ENCODE data around the gene UNC13D. TPM values are rescaled to one million over a fixed set of nuclear protein-coding genes. Genes with fewer than 3 reads are reported as not detected.

UNC13D gene
- total and polyA plus RNA-seq, 5 experiments from 2014 or later, result 50.3 to 153 (median 78.0) TPM

DNA sequence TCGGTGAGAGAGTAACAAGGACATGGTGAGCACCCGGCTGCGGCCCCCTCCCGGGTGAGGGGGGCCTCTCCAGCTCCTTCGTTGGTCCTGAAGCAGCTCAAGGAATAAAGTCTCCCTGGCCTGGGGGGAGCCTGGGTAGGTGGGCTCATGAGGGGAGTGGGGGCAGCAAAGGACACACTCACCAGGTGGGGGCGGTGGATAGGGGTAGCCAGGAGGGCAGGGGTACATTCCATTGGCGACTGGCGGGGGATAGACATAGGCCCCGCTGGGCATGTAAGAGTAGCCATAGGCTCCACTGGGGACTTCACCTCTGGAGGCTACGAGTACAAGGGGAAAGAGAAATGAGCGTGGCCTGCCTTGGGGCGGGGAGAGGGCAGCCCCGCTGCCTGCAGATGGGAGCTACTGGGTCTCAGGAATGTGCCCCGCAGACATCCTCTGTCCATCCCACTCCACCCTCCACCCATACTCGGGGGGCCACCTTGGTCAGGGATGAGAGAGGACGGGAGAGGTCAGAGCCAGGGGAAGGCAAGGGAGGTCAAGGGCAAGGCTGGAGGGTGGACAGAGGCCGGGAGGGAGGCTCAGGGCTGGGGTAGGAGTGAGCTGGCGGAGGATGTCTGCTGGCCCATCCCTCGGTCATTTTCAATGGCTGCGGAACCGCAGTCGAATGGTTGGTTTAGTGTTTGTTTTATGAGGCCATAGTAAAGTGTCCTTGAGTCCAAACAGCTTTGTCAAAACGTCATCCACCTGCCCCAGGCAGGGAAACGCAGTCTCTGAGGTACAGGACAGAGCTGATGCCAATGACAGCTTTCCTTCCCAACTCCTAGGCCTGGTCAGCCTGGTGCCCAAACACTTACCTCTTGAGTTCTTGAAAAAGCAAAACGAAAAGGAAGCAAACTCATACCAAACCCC is 3.7 kb upstream of the UNC13D start:
- POLR2A ChIA-PET, result interaction anchor here (0.8 to 8.6 kb wide), 10 partner anchors 7 to 94 kb away, joined by 3 to 122 read pairs (median 5); partner anchors contain the start of genes TRIM47, TRIM65, UNK and WBP2
- Mint-ChIP-seq H3K27ac (peak overlapping the region in 9 of 10 donors; percentile 51 to 90 (median 72)), H3K36me3 (peaks cover 0 to 55% (median 8%) of the 10 kb centered on the region in 3 donors), H3K9me3 (no peaks in the 10 kb centered on the region), H3K4me3 (peak overlapping the region in 3 of 10 donors; percentile 19 to 58 (median 29)), H3K4me1 (peaks cover 7 to 36% (median 30%) of the 10 kb centered on the region in 4 donors), H3K27me3 (no peaks in the 10 kb centered on the region)
- ATAC-seq (no peak), DNase-seq (no peak)

DNA sequence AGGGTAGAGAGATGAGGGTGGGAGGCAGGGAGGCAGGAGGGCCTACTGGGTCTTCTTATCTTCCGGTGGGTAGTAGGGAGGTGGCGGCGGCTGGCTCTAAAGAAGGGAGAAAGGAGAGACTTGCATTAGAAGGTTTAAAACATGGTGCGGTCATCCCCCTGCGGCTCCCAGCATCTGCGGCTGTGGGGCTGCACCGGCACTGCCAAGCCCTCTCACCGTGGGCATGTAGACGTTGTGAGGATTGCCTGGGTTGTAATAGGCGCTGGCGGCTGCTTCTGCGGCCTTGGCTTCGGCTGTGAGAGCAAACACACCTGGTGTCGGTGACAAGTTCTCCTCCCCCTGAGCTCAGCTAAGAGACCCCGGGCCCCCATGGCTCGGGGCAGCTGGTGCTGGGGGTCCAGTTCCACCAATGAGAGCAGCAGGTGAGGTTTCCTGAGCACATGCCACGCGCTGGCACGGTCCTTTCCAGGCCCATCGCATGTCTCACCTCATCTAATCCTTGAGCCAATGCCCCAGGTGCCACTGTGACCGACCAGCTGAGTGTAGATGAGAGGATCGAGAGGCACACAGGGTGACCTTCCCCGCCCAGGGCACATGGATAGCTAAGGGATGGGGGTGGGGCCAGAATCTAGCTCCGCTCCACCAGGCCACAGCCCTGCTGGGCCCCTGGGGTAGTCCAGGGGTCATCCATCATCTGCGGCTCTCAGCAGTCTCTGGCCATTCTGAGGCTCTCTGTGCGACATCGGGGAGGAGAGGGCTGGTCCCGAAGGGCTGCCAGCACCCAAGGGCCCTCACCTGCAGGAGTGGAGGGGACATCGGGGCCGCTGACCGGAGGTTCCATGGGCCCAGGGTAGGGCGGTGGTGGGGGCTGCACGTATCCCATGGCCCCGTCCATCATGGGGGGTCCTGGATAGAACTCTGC is 2.7 kb upstream of the UNC13D start:
- Mint-ChIP-seq H3K27me3 (no peaks in the 10 kb centered on the region), H3K4me1 (peaks cover 9 to 36% (median 29%) of the 10 kb centered on the region in 4 donors), H3K36me3 (peaks cover 0 to 54% (median 8%) of the 10 kb centered on the region in 3 donors), H3K9me3 (no peaks in the 10 kb centered on the region), H3K4me3 (peak overlapping the region in 2 of 10 donors; percentile 22 to 48), H3K27ac (peak overlapping the region in 3 of 10 donors; percentile 18 to 62 (median 19))
- POLR2A ChIA-PET, result interaction anchor here (0.7 to 8.6 kb wide), 12 partner anchors 8 to 93 kb away, joined by 3 to 122 read pairs (median 6); partner anchors contain the start of genes GALK1, TRIM47, UNK and WBP2
- no peak for ATAC-seq
- no peak for DNase-seq

DNA sequence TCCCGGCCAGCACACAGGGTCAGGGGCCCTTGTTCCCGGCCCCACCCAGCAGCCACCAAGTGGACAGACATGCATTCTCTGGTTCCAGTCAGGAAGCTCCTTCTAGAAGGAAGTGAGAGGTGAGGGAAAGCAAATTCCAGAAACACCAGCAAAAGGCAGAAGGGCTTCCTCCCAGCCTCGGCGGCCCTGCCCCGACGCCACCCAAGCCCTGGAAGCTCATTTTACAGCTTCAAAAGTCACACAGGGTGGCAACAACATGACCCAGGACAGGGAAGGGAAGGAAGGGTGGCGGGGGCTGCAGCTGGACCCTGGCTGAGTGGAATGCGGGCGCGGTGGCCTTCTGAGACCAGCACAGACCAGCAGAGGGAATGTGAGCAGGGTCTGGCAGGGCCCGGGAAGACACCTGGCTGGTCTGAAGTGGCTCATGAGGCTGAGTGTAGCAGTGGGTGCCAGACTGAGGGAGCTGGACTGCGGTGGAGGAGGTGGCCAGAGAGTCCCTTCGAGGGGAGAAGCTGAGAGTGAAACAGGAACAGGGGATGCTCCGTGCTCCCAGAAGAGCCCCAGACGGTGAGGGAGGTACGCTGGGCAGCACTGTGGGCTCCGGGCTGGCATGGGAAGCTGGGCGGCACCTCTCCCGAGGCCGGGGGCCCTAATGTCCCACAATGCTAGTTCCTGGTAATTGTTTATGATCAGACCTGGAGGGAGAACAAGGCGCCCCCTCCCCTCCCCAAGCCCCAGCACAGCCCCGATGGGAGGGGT is 1.9 kb upstream of the UNC13D start:
- H3K9me3 Mint-ChIP-seq, result no peaks in the 10 kb centered on the region
- ATAC-seq (no peak), DNase-seq (no peak)
- no peaks in the 10 kb centered on the region for H3K27me3 Mint-ChIP-seq
- H3K27ac Mint-ChIP-seq, result peak overlapping the region in 9 of 10 donors; percentile 20 to 92 (median 75)
- peaks cover 0 to 51% (median 8%) of the 10 kb centered on the region in 3 donors for H3K36me3 Mint-ChIP-seq
- peak overlapping the region in 4 of 10 donors; percentile 7 to 55 (median 35) for H3K4me3 Mint-ChIP-seq
- POLR2A ChIA-PET, result interaction anchor here (0.9 to 8.6 kb wide), 12 partner anchors 8 to 82 kb away, joined by 3 to 122 read pairs (median 12); partner anchors contain the start of genes GALK1, TRIM47, UNK and WBP2
- peaks cover 9 to 36% (median 27%) of the 10 kb centered on the region in 4 donors for H3K4me1 Mint-ChIP-seq

DNA sequence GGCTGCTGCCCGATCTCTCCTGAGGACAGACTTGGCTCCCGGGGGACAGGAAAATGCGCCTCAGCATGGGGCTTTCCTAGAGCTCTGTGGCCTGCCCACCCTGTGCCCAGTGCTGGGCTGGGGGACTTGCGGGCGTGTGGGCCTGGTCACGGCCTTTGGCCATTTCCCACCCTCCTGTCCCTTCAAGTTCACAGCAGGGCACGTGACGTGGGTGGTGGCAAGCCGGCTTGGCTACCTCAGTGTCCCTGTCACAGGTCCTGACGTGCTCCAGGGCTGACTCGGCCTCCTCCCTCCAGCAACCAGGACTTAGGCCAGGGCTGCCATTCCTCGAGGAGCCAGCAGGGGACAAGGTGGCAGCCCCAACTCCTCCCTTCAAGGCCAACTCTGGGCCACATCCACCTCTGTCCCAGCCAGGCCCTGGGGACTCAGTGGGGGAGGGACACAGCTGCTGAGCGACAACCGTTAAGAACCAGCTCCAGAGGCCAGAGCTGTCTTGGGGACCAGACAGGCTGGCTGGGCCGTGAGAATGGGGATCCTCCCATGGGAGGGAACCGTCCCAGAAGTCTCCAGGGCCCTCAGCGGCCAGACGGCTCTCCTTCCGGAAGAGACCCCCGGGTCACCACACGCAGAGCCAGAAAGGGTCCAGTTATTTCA is 981 bp upstream of the UNC13D start:
- Mint-ChIP-seq H3K9me3 (no peaks in the 10 kb centered on the region), H3K4me3 (peak overlapping the region in 8 of 10 donors; percentile 25 to 63 (median 46)), H3K27me3 (no peaks in the 10 kb centered on the region), H3K27ac (peak overlapping the region; percentile 37 to 92 (median 80)), H3K4me1 (peaks cover 9 to 36% (median 28%) of the 10 kb centered on the region in 4 donors), H3K36me3 (peaks cover 0 to 45% (median 8%) of the 10 kb centered on the region in 3 donors)
- POLR2A ChIA-PET, result interaction anchor here (0.5 to 8.6 kb wide), 18 partner anchors 9 to 282 kb away, joined by 3 to 122 read pairs (median 8); partner anchors contain the start of genes GALK1, TRIM65, UNK and WBP2
- ATAC-seq (peak; percentile 42 to 43), DNase-seq (peak in 7 of 10 donors; percentile 40 to 77 (median 51))

DNA sequence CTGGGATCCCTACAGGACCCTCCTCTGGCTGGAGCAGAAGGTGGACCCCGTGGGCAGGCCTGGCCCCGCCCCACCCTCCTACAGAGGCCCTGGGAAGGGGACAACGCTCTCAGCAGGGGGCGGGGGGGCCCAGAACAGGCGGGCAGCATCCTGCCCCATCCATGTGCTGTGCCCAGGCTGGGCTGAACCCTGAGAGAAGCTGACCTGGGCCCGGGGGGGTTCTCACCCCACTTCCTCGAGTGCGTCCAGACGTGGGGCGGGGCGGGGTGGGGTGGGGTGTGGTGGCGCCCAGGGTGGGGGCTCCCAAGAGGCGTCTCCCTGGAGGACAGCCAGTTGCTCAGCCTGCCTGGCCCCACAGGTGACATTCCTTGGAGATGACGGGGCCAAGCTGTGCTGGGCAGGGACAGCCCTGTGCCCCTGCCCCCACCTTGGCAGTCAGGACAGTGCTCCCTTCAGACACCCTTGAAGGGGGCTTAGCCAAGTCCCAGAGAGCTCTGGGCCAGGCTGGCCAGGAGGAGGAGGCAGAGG is 390 bp upstream of the UNC13D start:
- H3K36me3 Mint-ChIP-seq, result peaks cover 0 to 42% (median 7%) of the 10 kb centered on the region in 3 donors
- peak in 2 of 10 donors; percentile 11 to 23 for DNase-seq

DNA sequence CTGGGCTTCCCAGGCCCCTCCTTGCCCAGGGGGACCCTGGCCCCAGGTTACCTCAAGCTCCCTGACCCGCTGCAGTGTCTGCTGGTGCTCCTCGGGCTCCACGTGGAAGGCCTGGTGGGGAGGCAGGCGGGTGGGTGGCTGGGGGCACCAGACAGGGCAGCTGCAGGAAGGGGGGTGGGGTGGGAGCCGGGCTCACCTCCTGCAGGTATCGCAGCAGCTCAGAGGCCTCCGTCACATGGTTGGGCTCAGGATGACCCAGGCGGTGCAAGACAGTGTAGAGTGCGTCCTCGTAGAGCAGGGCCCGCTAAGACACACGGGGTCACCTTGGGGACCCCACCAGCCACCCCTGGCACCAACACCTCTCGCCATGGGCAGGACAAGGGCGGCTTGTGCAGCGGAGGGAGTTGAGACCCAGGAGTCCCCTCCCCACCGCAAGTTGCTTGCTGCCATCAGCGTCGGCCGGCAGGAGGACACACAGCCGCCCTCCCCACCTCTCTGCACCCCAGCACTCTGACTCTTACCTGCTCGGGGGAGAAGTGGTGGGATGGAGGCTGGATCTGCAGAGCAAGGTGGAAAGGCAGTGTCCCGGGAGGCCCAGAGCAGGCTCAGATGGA is 1.1 kb downstream of the UNC13D start:
- Mint-ChIP-seq H3K27me3 (no peaks in the 10 kb centered on the region), H3K4me3 (peak overlapping the region; percentile 88 to 95 (median 94)), H3K36me3 (peaks cover 0 to 46% (median 2%) of the 10 kb centered on the region in 3 donors), H3K4me1 (peaks cover 7 to 29% (median 21%) of the 10 kb centered on the region in 4 donors), H3K27ac (peak overlapping the region; percentile 84 to 98 (median 94)), H3K9me3 (no peaks in the 10 kb centered on the region)
- POLR2A ChIA-PET, result interaction anchor here (0.5 to 8.6 kb wide), 21 partner anchors 9 to 95 kb away, joined by 3 to 122 read pairs (median 8); partner anchors contain the start of genes GALK1, MRPL38, TRIM65 and UNK
- peak; percentile 43 to 50 for ATAC-seq
- DNase-seq, result peak in 1 of 10 donors; percentile 32

More for the DNA sequence above, 390 bp upstream of the UNC13D start:
- Mint-ChIP-seq H3K4me1 (peaks cover 9 to 36% (median 27%) of the 10 kb centered on the region in 4 donors), H3K4me3 (peak overlapping the region in 9 of 10 donors; percentile 86 to 95 (median 94)), H3K9me3 (no peaks in the 10 kb centered on the region), H3K27ac (peak overlapping the region; percentile 37 to 98 (median 93)), H3K27me3 (no peaks in the 10 kb centered on the region)
- POLR2A ChIA-PET, result interaction anchor here (0.5 to 8.6 kb wide), 16 partner anchors 10 to 282 kb away, joined by 3 to 122 read pairs (median 15); partner anchors contain the start of genes GALK1, TRIM65, UNK and WBP2
- peak; percentile 1 to 14 for ATAC-seq

DNA sequence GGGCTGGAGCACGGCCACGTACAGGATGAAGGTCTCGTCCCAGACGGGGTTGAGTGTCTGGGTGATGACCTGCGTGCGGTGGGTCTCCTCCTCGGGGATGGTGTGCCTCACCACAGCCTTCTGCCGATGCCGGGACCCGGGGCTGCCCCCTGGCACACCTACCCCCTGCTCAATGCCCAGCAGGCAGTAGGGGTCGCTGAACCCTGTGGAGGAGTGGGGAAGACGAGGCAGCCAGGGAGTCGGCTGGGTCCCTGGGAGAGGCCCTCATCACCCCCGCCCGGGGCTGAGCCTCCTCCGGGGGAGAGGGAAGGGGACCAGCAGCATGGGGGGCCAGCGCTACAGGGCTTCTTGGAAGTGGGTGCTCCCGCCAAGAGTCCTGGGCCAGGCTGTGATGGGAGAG is 1.8 kb downstream of the UNC13D start:
- ATAC-seq (no peak), DNase-seq (no peak)
- POLR2A ChIA-PET, result interaction anchor here (1.6 to 8.6 kb wide), 10 partner anchors 9 to 89 kb away, joined by 4 to 122 read pairs (median 26); partner anchors contain the start of genes GALK1, TRIM65, UNK and WBP2
- peak overlapping the region in 9 of 10 donors; percentile 33 to 95 (median 89) for H3K4me3 Mint-ChIP-seq
- no peaks in the 10 kb centered on the region for H3K27me3 Mint-ChIP-seq
- peak overlapping the region in 6 of 10 donors; percentile 20 to 98 (median 66) for H3K27ac Mint-ChIP-seq
- H3K9me3 Mint-ChIP-seq, result no peaks in the 10 kb centered on the region
- H3K4me1 Mint-ChIP-seq, result peaks cover 8 to 25% (median 19%) of the 10 kb centered on the region in 4 donors
- peaks cover 0 to 47% (median 2%) of the 10 kb centered on the region in 3 donors for H3K36me3 Mint-ChIP-seq

DNA sequence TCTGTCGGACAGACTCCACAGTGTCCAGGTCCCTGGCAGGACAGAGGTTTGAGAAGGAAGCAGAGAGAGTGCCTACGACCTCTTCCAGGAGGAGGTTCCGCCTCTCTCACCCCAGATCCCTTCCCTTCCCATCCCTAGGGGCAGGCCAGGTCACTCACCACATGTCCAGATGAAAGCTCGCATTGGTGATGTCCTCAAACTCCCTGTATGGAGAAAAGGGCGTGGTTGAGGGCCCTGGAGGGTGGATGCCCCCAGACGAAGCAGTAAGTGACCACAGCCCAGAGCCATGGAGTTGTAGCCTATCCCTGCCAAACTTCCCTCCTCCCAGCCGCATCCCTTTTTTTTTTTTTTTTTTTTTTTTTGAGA is 3.4 kb downstream of the UNC13D start:
- Mint-ChIP-seq H3K36me3 (peaks cover 0 to 43% (median 0%) of the 10 kb centered on the region in 3 donors), H3K27ac (peak overlapping the region in 4 of 10 donors; percentile 6 to 77 (median 72)), H3K4me3 (peak overlapping the region in 3 of 10 donors; percentile 12 to 48 (median 48)), H3K27me3 (no peaks in the 10 kb centered on the region), H3K4me1 (peaks cover 8 to 25% (median 17%) of the 10 kb centered on the region in 4 donors), H3K9me3 (no peaks in the 10 kb centered on the region)
- no peak for ATAC-seq
- POLR2A ChIA-PET, result interaction anchor here (0.7 to 2.7 kb wide), 6 partner anchors 8 to 303 kb away, joined by 3 to 12 read pairs (median 5); partner anchors contain the start of genes GALK1 and WBP2
- no peak for DNase-seq

DNA sequence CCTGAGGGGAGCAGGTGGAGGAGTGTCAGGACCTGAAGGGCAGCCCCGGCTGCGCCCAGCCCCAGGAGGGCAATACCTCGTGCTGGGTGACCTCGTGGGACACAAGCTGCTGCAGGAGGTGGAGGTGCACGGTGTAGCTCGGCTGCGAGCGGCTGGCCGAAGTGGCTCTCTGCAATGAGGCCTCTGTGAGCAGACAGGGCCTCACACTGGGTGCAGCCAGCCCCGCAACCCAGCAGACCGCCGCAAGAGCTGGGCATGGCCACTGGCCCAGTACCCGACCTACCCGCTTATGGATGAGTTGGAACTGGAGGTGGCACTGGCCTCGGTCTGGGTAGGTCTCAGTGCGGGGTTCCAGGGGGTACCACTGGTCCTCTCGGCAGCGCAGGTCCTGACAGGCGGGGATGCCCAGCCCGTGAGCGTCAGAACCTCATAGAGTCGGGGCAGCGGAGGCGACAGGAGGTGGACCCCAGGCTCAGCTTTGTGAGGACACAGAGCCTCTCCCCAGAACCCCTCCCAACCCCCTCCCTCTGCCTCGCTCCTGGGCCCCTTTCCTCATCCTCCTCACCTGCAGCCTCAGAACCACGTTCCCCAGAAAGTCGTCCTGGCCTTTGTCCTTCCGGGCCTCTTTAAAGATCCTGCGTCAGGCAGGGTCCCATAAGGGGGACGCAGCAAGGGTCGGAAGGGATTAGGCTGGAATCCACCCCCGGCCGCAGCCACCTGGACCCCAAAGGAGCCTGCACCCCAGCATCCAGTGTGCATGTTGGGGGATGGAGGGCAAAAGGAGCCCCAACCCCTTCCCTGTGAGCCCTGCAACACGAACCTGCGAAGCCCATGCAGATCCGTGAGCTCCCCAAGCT is 4.0 kb downstream of the UNC13D start:
- Mint-ChIP-seq H3K4me3 (peak overlapping the region in 1 of 10 donors; percentile 41), H3K27ac (peak overlapping the region in 5 of 10 donors; percentile 4 to 77 (median 32)), H3K27me3 (no peaks in the 10 kb centered on the region), H3K36me3 (peaks cover 0 to 42% (median 0%) of the 10 kb centered on the region in 3 donors), H3K4me1 (peaks cover 8 to 22% (median 13%) of the 10 kb centered on the region in 4 donors), H3K9me3 (no peaks in the 10 kb centered on the region)
- DNase-seq (no peak), ATAC-seq (no peak)
- POLR2A ChIA-PET, result interaction anchor here (0.5 to 2.7 kb wide), 8 partner anchors 8 to 464 kb away, joined by 3 to 12 read pairs (median 4); partner anchors contain the start of genes GALK1 and WBP2
